Measurements from ENCODE around the gene AK4. TPM values are rescaled to one million over a fixed set of nuclear protein-coding genes. Genes with fewer than 3 reads are reported as not detected.
"Not testable (repeated sequence)": the region's sequence is repeated elsewhere in the genome, so short reads cannot be mapped to it uniquely, and the experiment has no call there.

AK4 gene
- total and polyA plus RNA-seq, 8 donors, result 0.68 to 5.8 (median 1.8) TPM

DNA sequence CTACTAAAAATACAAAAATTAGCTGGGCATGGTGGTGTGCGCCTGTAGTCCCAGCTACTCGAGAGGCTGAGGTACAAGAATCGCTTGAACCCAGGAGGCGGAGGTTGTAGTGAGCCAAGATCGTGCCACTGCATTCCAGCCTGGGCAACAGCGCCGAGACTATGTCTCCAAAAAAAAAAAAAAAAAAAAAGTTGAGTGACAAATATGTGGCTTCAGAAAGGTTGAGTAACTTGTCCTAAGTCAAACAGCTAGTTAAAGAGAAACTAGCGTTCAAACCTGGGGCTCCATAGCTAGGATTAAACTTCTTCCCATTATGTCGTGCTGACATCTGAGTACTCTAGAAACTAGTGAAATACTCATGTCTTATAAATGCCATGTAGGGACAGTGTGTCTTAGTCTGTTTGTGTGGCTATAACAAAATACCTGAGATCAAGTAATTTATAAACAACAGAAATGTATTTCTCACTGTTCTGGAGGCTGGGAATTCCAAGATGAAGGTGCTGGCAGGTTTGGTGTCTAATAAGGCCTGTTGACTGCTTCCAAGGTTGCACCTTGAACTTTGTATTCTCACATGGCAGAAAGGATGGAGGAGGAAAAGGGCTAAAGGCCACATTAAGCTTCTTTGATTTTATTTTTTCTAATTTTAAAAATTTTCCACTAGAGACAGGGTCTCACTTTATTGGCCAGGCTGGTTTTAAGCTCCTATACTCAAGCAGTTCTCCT is 12.0 kb downstream of the AK4 start:
- Histone ChIP-seq H3K27me3 (no peaks in the 10 kb centered on the region), H3K4me1 (no peaks in the 10 kb centered on the region), H3K27ac (no peak overlapping the region), H3K4me3 (no peak overlapping the region), H3K9me3 (no peaks in the 10 kb centered on the region), H3K36me3 (no peaks in the 10 kb centered on the region)
- 96 to 99% methylated on average over 9 of the region's 9 CpGs for WGBS, 2 donors
- TF ChIP-seq, protein P1, sequence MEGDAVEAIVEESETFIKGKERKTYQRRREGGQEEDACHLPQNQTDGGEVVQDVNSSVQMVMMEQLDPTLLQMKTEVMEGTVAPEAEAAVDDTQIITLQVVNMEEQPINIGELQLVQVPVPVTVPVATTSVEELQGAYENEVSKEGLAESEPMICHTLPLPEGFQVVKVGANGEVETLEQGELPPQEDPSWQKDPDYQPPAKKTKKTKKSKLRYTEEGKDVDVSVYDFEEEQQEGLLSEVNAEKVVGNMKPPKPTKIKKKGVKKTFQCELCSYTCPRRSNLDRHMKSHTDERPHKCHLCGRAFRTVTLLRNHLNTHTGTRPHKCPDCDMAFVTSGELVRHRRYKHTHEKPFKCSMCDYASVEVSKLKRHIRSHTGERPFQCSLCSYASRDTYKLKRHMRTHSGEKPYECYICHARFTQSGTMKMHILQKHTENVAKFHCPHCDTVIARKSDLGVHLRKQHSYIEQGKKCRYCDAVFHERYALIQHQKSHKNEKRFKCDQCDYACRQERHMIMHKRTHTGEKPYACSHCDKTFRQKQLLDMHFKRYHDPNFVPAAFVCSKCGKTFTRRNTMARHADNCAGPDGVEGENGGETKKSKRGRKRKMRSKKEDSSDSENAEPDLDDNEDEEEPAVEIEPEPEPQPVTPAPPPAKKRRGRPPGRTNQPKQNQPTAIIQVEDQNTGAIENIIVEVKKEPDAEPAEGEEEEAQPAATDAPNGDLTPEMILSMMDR (IDR thresholded peaks at IDR 0.05), result no peak
- intact Hi-C loops (cut with DNase I), result no loop called here
- FAIRE-seq (no peak), DNase-seq (no peak), ATAC-seq (no peak)

DNA sequence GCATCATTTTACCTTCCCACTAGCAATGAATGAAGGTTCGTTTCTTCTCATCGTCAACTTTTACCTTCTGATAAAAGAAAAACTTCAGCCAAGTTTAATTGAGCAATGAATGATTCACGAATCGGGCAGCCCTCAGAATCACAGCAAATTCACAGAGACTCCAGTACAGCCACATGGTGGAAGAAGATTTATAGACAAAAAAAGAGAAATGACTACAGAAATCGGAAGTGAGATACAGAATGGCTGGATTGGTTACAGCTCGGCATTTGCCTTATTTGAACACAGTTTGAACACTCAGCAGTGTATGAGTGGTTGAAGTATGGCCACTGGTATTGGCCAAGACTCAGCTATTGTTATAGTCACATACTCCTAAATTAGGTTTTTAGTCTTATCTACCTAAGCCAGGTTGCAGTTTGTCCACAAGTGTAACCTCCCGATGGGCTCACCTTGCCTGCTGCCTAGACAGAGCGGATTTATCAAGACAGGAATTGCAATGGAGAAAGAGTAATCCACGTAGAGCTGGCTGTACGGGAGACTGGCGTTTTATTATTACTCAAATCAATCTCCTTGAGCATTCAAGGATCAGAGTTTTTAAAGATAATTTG is 15.3 kb downstream of the AK4 start:
- H3K4me1 ChIP-seq, result no peaks in the 10 kb centered on the region
- no peaks in the 10 kb centered on the region for H3K36me3 ChIP-seq
- no peak overlapping the region for H3K27ac ChIP-seq
- TF ChIP-seq, protein P1 (IDR thresholded peaks at IDR 0.05), result no peak
- no peak overlapping the region for H3K4me3 ChIP-seq
- no peaks in the 10 kb centered on the region for H3K9me3 ChIP-seq
- 78 to 87% methylated on average over 11 of the region's 11 CpGs for WGBS, 2 donors
- FAIRE-seq, result no peak
- no peaks in the 10 kb centered on the region for H3K27me3 ChIP-seq
- intact Hi-C loops (cut with DNase I), result no loop called here
- ATAC-seq, result no peak
- DNase-seq, result no peak

DNA sequence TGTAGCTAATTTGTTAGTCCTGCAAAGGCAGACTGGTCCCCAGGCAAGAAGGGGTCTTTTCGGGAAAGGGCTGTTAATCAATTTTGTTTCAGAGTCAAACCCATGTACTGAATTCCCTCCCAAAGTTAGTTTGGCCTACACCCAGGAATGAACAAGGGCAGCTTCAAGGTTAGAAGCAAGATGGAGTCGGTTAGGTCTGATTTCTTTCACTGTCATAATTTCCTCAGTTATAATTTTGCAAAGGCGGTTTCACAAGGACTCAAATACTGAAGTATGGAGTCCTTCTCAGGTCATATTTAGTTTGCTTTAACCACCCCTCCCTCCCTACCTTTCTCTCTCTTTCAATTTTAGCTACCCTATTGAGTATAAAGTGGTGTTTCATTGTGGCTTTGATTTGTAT is 16.1 kb downstream of the AK4 start:
- H3K9me3 ChIP-seq; DNase-seq; H3K4me1 ChIP-seq; H3K36me3 ChIP-seq; intact Hi-C loops (cut with DNase I); FAIRE-seq; H3K27ac ChIP-seq; ATAC-seq; H3K4me3 ChIP-seq; H3K27me3 ChIP-seq: not testable (repeated sequence)
- WGBS, 2 donors, result 88 to 96% methylated on average over 3 of the region's 3 CpGs

DNA sequence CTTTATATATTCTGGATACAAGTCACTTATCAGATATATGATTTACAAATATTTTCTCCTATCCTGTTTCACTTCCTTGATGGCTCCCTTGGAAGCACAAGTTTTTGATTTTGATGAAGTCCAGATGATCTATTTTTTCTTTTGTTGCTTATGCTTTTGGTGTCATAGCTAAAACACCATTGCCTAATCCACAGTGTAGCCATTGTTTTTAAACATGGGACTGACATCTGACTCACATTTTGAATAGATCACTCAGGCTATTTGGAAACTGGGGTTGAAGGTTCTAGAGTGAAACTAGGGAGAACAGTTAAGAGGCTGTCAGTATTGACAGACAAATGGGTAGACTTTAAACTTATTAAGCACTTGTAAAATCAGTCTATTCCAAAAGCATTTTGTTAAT is 16.6 kb downstream of the AK4 start:
- Histone ChIP-seq H3K9me3 (no peaks in the 10 kb centered on the region), H3K36me3 (no peaks in the 10 kb centered on the region), H3K27me3 (no peaks in the 10 kb centered on the region), H3K4me1 (no peaks in the 10 kb centered on the region), H3K27ac (no peak overlapping the region), H3K4me3 (no peak overlapping the region)
- TF ChIP-seq, protein P1 (IDR thresholded peaks at IDR 0.05), result no peak
- ATAC-seq, result no peak
- intact Hi-C loops (cut with DNase I), result no loop called here
- no peak for FAIRE-seq
- no peak for DNase-seq

DNA sequence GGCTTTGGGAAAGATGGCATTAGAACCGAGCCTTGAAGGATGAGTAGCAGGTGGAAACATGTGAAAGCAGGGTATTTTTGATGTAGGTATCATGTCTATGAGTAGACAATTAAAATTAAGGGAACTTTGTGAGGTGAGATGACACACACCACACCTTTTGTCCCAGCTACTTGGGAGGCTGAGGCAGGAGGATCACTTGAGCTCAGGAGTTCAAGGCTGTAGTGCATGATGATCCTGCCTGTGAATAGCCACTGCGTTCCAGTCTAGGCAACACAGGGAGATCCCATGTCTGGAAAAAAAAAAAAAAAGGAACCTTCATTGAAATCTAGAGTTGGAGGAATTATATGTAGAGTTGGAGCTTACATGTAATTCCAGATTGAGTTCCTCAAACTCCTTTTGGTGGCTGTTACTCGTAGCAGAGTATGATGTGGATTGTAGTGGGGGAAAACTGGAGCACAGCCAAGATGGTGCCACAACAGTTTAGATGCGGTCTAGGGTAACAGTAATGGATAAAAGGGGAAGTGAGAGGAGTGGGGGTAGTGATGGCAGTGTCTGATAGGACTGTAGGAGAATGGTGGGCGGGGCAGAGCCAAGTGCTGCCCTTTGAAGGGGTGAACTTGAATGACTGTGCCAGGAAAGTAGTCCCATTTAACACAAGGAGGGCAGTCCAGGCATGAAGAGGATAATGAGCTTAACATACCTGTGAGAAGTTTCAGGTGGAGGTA is 17.4 kb downstream of the AK4 start:
- TF ChIP-seq, protein P1 (IDR thresholded peaks at IDR 0.05), result no peak
- DNase-seq, result no peak
- Histone ChIP-seq H3K4me3 (no peak overlapping the region), H3K27ac (no peak overlapping the region), H3K9me3 (no peaks in the 10 kb centered on the region), H3K36me3 (no peaks in the 10 kb centered on the region), H3K4me1 (no peaks in the 10 kb centered on the region), H3K27me3 (no peaks in the 10 kb centered on the region)
- ATAC-seq, result peak in 3 of 4 donors; percentile 14 to 47 (median 42)
- intact Hi-C loops (cut with DNase I), result no loop called here
- no peak for FAIRE-seq
- WGBS, 2 donors, result 84 to 86% methylated on average over 5 of the region's 5 CpGs

Data from pancreas (tissue), 10 donors.